ENCODE results near the gene LAMB4.

The LAMB4 gene

GRCh38 chr7:108078211-108078673, 51.9 kb downstream of the LAMB4 start:
- DNase-seq = no peak

GRCh38 chr7:108077709-108078108, 52.5 kb downstream of the LAMB4 start:
- DNase-seq = no peak

GRCh38 chr7:108076156-108076555, 54.0 kb downstream of the LAMB4 start:
- DNase-seq = no peak

- DNase-seq = no peak
These were observed 56.7 kb downstream of the LAMB4 start for GRCh38 chr7:108073305-108074070.

GRCh38 chr7:108072739-108073138, 57.4 kb downstream of the LAMB4 start:
- no peak for DNase-seq

- DNase-seq = no peak
These were observed 58.0 kb downstream of the LAMB4 start for GRCh38 chr7:108072116-108072515.

GRCh38 chr7:108071551-108071950, 58.6 kb downstream of the LAMB4 start:
- DNase-seq = no peak

GRCh38 chr7:108069646-108070045, 60.5 kb downstream of the LAMB4 start:
- DNase-seq = no peak

GRCh38 chr7:108067844-108068243, 62.3 kb downstream of the LAMB4 start:
- DNase-seq = no peak

GRCh38 chr7:108066486-108066885, 63.7 kb downstream of the LAMB4 start:
- no peak for DNase-seq

- no peak for DNase-seq
These were observed 66.6 kb downstream of the LAMB4 start for GRCh38 chr7:108063520-108063933.

GRCh38 chr7:108062250-108063014, 67.7 kb downstream of the LAMB4 start:
- no peak for DNase-seq

GRCh38 chr7:108059526-108059925, 70.6 kb downstream of the LAMB4 start:
- no peak for DNase-seq

GRCh38 chr7:108057951-108058481, 72.1 kb downstream of the LAMB4 start:
- DNase-seq = no peak

GRCh38 chr7:108055611-108056021, 74.5 kb downstream of the LAMB4 start:
- no peak for DNase-seq

GRCh38 chr7:108054537-108054936, 75.6 kb downstream of the LAMB4 start:
- DNase-seq = no peak

GRCh38 chr7:108053250-108053649, 76.9 kb downstream of the LAMB4 start:
- DNase-seq = no peak

- DNase-seq = no peak
These were observed 78.7 kb downstream of the LAMB4 start for GRCh38 chr7:108051454-108051853.

GRCh38 chr7:108049962-108050361, 80.2 kb downstream of the LAMB4 start:
- no peak for DNase-seq

GRCh38 chr7:108048422-108048821, 81.7 kb downstream of the LAMB4 start:
- DNase-seq = no peak

GRCh38 chr7:108046952-108047506, 83.1 kb downstream of the LAMB4 start:
- no peak for DNase-seq

- DNase-seq = no peak
These were observed 84.5 kb downstream of the LAMB4 start for GRCh38 chr7:108045669-108046068.

- DNase-seq = no peak
These were observed 85.0 kb downstream of the LAMB4 start for GRCh38 chr7:108045154-108045553.

- DNase-seq = no peak
These were observed 85.8 kb downstream of the LAMB4 start for GRCh38 chr7:108044345-108044744.

Measured in activated CD8-positive, alpha-beta memory T cell treated with anti-CD3 and anti-CD28 coated beads, Interleukin-2, amount 50 U/mL, for 48 hours (primary cell).